Activated T-helper 1 cell treated with anti-CD3 and anti-CD28 coated beads, Interleukin-12 subunit alpha, Interleukin-12 subunit beta, Interleukin-2, Interleukin-4 antibody, amounts not matched to agents 30 ng/mL and 10 ng/mL and 1 ng/mL, durations not matched to agents 14 hours and 24 hours and 36 hours (primary cell): Measurements from ENCODE around the gene PIEZO1. TPM values are rescaled to one million over a fixed set of nuclear protein-coding genes. Genes with fewer than 3 reads are reported as not detected.

Source experiments
- DNase-seq: peaks from one replicate; pipeline ENCODE4 v3.0.0; 2021; ENCODE audit warnings: low spot score
- H3K27ac Mint-ChIP-seq: one replicate; pipeline ENCODE4 v1.8.0; 2021; ENCODE audit warnings: mild to moderate bottlenecking, mixed read lengths
- H3K27me3 Mint-ChIP-seq: one replicate; pipeline ENCODE4 v1.8.0; 2022; ENCODE audit warnings: mild to moderate bottlenecking, moderate library complexity, mixed read lengths; ENCODE audit not compliant: insufficient read depth
- H3K36me3 Mint-ChIP-seq: one replicate; pipeline ENCODE4 v1.8.0; 2021; ENCODE audit warnings: low read depth, mixed read lengths
- H3K4me1 Mint-ChIP-seq: one replicate; pipeline ENCODE4 v1.8.0; 2021; ENCODE audit warnings: low read depth, mixed read lengths
- H3K4me3 Mint-ChIP-seq: one replicate; pipeline ENCODE4 v1.8.0; 2021; ENCODE audit warnings: mild to moderate bottlenecking, moderate library complexity, mixed read lengths
- H3K9me3 Mint-ChIP-seq: one replicate; pipeline ENCODE4 v1.8.0; 2021; ENCODE audit warnings: mixed read lengths
- intact Hi-C: fragments of 100-400 bp; cut with micrococcal nuclease; formaldehyde crosslinking; loops from one replicate; pipeline ENCODE4 v1.15.1; 2024
- total RNA-seq: library from RNA; stranded (reverse); gene quantifications from 2 replicates; pipeline ENCODE4 v1.2.3, GENCODE V29; 2022

The PIEZO1 gene
- total RNA-seq, 1 donor from 2014 or later: 217 TPM

DNA sequence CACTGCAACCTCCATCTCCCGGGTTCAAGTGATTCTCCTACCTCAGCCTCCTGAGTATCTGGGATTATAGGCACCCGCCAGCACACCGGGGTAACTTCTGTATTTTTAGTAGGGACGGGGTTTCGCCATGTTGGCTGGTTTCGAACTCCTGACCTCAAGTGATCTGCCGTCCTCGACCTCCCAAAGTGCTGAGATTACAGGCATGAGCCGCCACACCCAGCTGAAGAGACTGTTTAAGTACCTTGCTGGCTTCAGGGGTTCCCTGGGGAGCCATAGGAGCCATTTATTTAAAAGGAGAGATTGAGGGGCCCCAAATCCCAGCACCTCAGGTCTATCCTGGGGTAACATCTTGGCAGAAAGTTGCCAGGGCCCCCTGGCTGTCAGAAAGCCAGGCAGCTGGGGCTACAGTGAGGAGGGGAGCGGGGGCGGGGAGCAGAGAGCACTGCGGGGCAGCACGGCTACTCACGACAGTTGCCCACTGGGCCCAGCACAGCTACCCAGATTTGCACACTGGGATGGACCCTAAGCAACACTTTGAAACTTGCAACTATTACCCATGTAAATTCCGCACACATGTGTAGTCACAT, 100.4 kb downstream of the PIEZO1 start:
- intact Hi-C loops: no loop called here
- no peaks in the 10 kb centered on the region for H3K9me3 Mint-ChIP-seq
- H3K4me1 Mint-ChIP-seq: peaks cover 38% of the 10 kb centered on the region
- H3K27me3 Mint-ChIP-seq: peaks cover 3% of the 10 kb centered on the region
- peak overlapping the region; percentile 80 for H3K4me3 Mint-ChIP-seq
- DNase-seq: no peak
- no peak overlapping the region for H3K27ac Mint-ChIP-seq
- H3K36me3 Mint-ChIP-seq: peaks cover 5% of the 10 kb centered on the region

- Mint-ChIP-seq H3K4me3 (peak overlapping the region; percentile 66), H3K27me3 (peaks cover 3% of the 10 kb centered on the region), H3K27ac (peak overlapping the region; percentile 89), H3K4me1 (peaks cover 33% of the 10 kb centered on the region), H3K9me3 (no peaks in the 10 kb centered on the region), H3K36me3 (peaks cover 5% of the 10 kb centered on the region)
- peak; percentile 44 for DNase-seq
- intact Hi-C loops: loop anchor here (1.0 kb wide), 1 partner anchor 19 kb away; the partner anchor contains the start of gene MVD
These were observed 103.1 kb downstream of the PIEZO1 start for GRCh38 chr16:88681709-88682451.

- DNase-seq: no peak
- Mint-ChIP-seq H3K27me3 (peaks cover 3% of the 10 kb centered on the region), H3K4me3 (peak overlapping the region; percentile 66), H3K4me1 (peaks cover 33% of the 10 kb centered on the region), H3K27ac (peak overlapping the region; percentile 89), H3K36me3 (peaks cover 5% of the 10 kb centered on the region), H3K9me3 (no peaks in the 10 kb centered on the region)
- intact Hi-C loops: loop anchor here (1.0 kb wide), 1 partner anchor 18 kb away; the partner anchor contains the start of gene MVD
These were observed 103.8 kb downstream of the PIEZO1 start for GRCh38 chr16:88681084-88681680.

- intact Hi-C loops: loop anchor here (1.0 kb wide), 1 partner anchor 17 kb away; the partner anchor contains the start of gene MVD
- DNase-seq: no peak
- H3K27ac Mint-ChIP-seq: no peak overlapping the region
- peaks cover 3% of the 10 kb centered on the region for H3K27me3 Mint-ChIP-seq
- peaks cover 33% of the 10 kb centered on the region for H3K4me1 Mint-ChIP-seq
- H3K36me3 Mint-ChIP-seq: peaks cover 8% of the 10 kb centered on the region
- no peaks in the 10 kb centered on the region for H3K9me3 Mint-ChIP-seq
- no peak overlapping the region for H3K4me3 Mint-ChIP-seq
These were observed 104.4 kb downstream of the PIEZO1 start for GRCh38 chr16:88680554-88681083.

DNA sequence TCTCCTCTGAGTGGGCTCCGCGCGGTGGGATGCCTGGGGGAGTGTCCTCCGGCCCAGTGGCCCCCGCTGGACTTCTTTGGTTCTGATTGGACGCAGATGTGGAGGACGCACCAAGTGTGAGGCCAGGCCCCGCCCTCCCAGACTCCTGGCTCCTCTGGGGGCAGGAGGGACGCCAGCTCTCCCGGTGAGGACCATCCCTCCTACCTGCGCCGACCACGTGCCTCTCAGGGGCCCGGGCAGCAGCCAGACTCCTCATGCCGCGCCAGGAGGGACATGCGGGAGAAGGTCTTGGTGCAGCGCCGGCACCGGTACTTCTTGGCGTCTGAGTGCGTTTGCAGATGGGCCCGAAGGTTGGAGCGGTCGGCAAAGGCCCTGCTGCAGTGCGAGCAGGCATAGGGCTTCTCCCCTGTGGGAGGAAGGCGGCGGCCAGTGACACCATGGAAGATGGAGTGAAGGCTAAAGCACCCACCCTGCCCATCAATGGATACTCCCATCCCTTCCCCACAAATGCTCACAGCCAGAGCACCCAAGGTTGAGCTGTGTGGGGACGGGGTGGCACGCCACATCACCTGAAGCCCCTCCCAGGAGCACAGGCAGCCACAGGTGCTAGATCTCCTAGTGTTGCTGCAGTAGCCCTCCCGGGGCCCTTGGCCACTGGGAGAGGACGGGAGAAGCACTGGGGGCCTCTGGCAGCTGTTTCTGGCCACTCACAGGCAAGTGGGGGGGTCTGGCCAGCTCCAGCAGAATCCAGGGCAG, 106.6 kb downstream of the PIEZO1 start:
- no peak for DNase-seq
- peaks cover 10% of the 10 kb centered on the region for H3K36me3 Mint-ChIP-seq
- intact Hi-C loops: no loop called here
- H3K4me3 Mint-ChIP-seq: no peak overlapping the region
- no peak overlapping the region for H3K27ac Mint-ChIP-seq
- no peaks in the 10 kb centered on the region for H3K9me3 Mint-ChIP-seq
- no peaks in the 10 kb centered on the region for H3K27me3 Mint-ChIP-seq
- H3K4me1 Mint-ChIP-seq: peaks cover 20% of the 10 kb centered on the region

- no peak overlapping the region for H3K27ac Mint-ChIP-seq
- H3K4me1 Mint-ChIP-seq: peaks cover 20% of the 10 kb centered on the region
- no peaks in the 10 kb centered on the region for H3K27me3 Mint-ChIP-seq
- H3K9me3 Mint-ChIP-seq: no peaks in the 10 kb centered on the region
- peaks cover 10% of the 10 kb centered on the region for H3K36me3 Mint-ChIP-seq
- intact Hi-C loops: no loop called here
- no peak for DNase-seq
- H3K4me3 Mint-ChIP-seq: no peak overlapping the region
These were observed 107.3 kb downstream of the PIEZO1 start for GRCh38 chr16:88677721-88678120.

GRCh38 chr16:88676502-88677242, 108.3 kb downstream of the PIEZO1 start:
- no peaks in the 10 kb centered on the region for H3K9me3 Mint-ChIP-seq
- H3K27me3 Mint-ChIP-seq: no peaks in the 10 kb centered on the region
- peaks cover 10% of the 10 kb centered on the region for H3K36me3 Mint-ChIP-seq
- H3K4me1 Mint-ChIP-seq: peaks cover 10% of the 10 kb centered on the region
- H3K4me3 Mint-ChIP-seq: no peak overlapping the region
- H3K27ac Mint-ChIP-seq: no peak overlapping the region
- intact Hi-C loops: no loop called here
- DNase-seq: no peak

DNA sequence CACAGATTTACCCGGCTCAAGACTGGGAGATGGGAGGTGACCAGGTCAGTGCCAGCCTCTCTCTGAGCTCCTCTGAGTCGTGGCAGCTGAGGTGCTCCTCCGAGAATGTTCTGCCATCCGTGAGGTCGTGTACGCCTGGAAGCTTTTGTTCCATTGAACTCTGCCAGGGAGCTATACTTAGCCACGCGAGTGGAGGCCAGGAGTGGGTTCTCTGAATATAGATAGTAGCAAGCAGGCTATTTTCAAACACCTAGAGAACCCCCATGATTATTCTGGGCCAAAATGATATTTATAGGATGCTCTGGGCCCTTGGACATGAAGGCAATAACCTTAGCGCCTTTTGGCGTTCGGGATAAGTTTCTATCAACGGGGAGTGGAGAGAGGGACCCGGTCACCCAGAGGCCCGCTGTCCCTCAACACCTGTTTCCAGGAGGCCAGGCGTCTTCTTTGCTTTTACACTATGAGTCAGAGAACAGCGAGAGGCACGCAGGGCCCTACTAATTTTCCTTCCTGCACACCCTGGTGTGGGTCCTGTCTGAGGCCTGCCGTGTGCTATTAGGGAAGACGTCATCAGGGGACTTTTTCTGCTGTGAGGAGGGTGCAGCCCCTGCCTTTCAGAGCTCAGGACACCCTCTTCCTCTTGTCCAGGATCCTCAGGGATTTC, 111.2 kb downstream of the PIEZO1 start:
- intact Hi-C loops: no loop called here
- H3K4me3 Mint-ChIP-seq: no peak overlapping the region
- H3K27ac Mint-ChIP-seq: no peak overlapping the region
- peaks cover 7% of the 10 kb centered on the region for H3K36me3 Mint-ChIP-seq
- H3K27me3 Mint-ChIP-seq: no peaks in the 10 kb centered on the region
- H3K4me1 Mint-ChIP-seq: no peaks in the 10 kb centered on the region
- no peak for DNase-seq
- no peaks in the 10 kb centered on the region for H3K9me3 Mint-ChIP-seq

GRCh38 chr16:88672776-88673175, 112.2 kb downstream of the PIEZO1 start:
- Mint-ChIP-seq H3K4me1 (no peaks in the 10 kb centered on the region), H3K27ac (no peak overlapping the region), H3K36me3 (peaks cover 11% of the 10 kb centered on the region), H3K4me3 (no peak overlapping the region), H3K9me3 (no peaks in the 10 kb centered on the region), H3K27me3 (no peaks in the 10 kb centered on the region)
- no peak for DNase-seq
- intact Hi-C loops: no loop called here

DNA sequence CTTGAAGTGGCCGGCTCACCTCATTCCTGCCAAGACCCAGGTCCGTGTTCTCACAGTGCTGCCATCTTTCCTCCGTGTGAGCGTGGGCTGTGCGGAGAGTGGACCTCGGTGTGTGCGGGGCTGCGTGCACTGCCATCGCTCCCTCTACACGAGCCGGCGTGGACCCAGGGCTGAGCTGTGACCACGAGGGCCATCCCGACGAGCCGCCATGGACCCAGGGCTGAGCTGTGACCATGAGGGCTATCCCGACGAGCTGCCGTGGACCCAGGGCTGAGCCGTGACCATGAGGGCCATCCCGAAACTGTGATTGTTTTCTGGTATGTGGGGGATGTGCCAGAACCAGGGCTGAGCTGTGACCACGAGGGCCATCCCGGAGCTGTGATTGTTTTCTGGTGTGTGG, 113.2 kb downstream of the PIEZO1 start:
- H3K4me3 Mint-ChIP-seq: no peak overlapping the region
- H3K4me1 Mint-ChIP-seq: no peaks in the 10 kb centered on the region
- peaks cover 13% of the 10 kb centered on the region for H3K36me3 Mint-ChIP-seq
- H3K9me3 Mint-ChIP-seq: no peaks in the 10 kb centered on the region
- intact Hi-C loops: no loop called here
- DNase-seq: no peak
- H3K27me3 Mint-ChIP-seq: no peaks in the 10 kb centered on the region
- no peak overlapping the region for H3K27ac Mint-ChIP-seq

DNA sequence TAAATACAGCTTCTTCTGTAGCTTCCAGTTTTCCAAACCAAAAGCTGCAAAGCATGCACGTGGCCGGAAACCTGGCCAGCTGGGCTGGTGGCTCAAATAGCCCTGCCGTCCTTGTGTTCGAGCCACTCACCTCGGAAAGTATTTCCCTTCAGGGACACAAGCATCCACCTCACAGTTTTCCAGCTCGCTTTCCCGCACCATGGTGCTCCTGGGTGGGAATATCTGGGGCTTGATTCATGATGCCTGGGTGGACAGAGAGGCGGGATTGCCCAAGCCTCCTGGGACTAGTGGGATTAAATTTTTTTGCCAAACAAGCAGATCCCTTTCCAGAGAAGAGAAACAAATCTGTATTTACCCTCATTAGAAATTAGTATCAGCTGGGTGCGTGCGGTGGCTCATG, 115.0 kb downstream of the PIEZO1 start:
- no peak for DNase-seq
- no peaks in the 10 kb centered on the region for H3K27me3 Mint-ChIP-seq
- no peaks in the 10 kb centered on the region for H3K9me3 Mint-ChIP-seq
- intact Hi-C loops: loop anchor here (10.0 kb wide), 1 partner anchor 1285 kb away; the partner anchor contains the start of gene FBXO31
- no peak overlapping the region for H3K4me3 Mint-ChIP-seq
- H3K4me1 Mint-ChIP-seq: peaks cover 3% of the 10 kb centered on the region
- no peak overlapping the region for H3K27ac Mint-ChIP-seq
- H3K36me3 Mint-ChIP-seq: peaks cover 11% of the 10 kb centered on the region
